Mesenteric fat pad (tissue), 1 donor: ENCODE data around the gene AREL1. TPM values are rescaled to one million over a fixed set of nuclear protein-coding genes. Genes with fewer than 3 reads are reported as not detected.
A peak's percentile ranks its signal among the peaks of the same experiment; 100 is the strongest.

Experiments
- DNase-seq: peaks from one replicate; pipeline ENCODE4 v3.0.0-alpha.2; 2020; ENCODE audit warnings: low spot score
- total RNA-seq: library from RNA; stranded (reverse); fragmentation: NEBNext Ultra II Directional; extraction: Animal tissue kit (Norgen Biotek cat#: 25700); gene quantifications from one replicate; pipeline ENCODE4 v1.2.1, GENCODE V29; 2021
- donor health status: DM: yes; HTN: yes; CAD: no.

The AREL1 gene
- total RNA-seq, 1 donor from 2014 or later: 31.9 TPM

- no peak for DNase-seq
Measured at GRCh38 chr14:74613211-74613914, 99.5 kb downstream of the AREL1 start.

DNA sequence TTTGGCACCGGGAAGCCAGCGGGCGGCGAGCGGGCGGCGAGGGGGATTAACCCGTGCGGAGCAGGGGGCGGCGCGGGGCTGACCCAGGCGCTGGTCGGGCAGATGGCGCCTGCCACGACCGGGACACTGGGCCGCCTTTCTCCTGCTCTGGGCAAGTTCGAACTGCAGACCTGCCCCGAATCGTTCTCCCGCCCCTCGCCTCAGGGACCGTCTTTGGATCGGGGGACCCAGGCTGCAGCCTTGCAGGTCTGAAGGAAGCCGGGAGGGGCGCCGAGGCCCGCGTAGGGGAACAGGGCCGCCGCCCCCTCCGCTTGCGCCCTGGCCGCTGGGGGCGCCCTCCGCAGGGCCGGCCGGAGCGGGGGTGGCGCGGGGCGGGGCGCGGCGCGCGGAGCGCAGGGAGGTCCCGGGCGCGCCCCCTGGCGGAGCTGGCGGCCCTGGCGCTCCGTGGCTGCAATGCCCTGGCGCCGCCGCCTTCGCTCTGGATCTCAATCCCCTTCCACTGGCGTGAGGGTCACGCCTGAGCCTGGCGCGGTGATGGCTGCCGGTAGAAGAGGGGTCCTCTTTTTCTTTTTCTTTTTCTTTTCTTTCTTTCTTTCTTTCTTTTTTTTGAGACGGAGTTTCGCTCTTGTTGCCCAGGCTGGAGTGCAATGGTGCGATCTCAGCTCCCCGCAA lies 100.4 kb downstream of the AREL1 start:
- peak; percentile 96 for DNase-seq

GRCh38 chr14:74611650-74612349 lies 101.1 kb downstream of the AREL1 start, which contains the start of gene LTBP2:
Gene LTBP2 (minus strand): TSS chr14:74612237. CDS start chr14:74611944, 293 bp downstream.
- no peak for DNase-seq

Other genes with a start within 250 kb of the AREL1 start
- gene NPC2, start 219.8 kb downstream of the AREL1 start, total RNA-seq: 290 TPM
- 17.8 TPM for gene ISCA2, start 219.3 kb downstream of the AREL1 start, total RNA-seq
- gene LTBP2, start 100.8 kb downstream of the AREL1 start, total RNA-seq: 58.2 TPM
- gene FCF1, start 64 bp upstream of the AREL1 start, total RNA-seq: 37.6 TPM
- 51.4 TPM for gene YLPM1, start 50.2 kb upstream of the AREL1 start, total RNA-seq
- gene PROX2, start 163.1 kb upstream of the AREL1 start, total RNA-seq: not detected
- 143 TPM for gene DLST, start 168.8 kb upstream of the AREL1 start, total RNA-seq
- gene RPS6KL1, start 210.2 kb upstream of the AREL1 start, total RNA-seq: 23.6 TPM
- gene PGF, start 242.5 kb upstream of the AREL1 start, total RNA-seq: 2.9 TPM